ENCODE results near the gene TEX52.

The TEX52 gene

GRCh38 chr12:2801044-2801783 lies 55.6 kb downstream of the TEX52 start:
- Histone ChIP-seq H3K4me3 (ENCODE audit: low read length) (no peak overlapping the region), H3K4me1 (ENCODE audit: control insufficient read depth, insufficient read depth, low read length) (peaks cover 13% of the 10 kb centered on the region), H3K36me3 (ENCODE audit: control insufficient read depth, insufficient read depth, low read length) (peaks cover 25% of the 10 kb centered on the region), H3K27me3 (ENCODE audit: control insufficient read depth, insufficient read depth, low read length) (no peaks in the 10 kb centered on the region), H3K9ac (ENCODE audit: low read length) (no peak overlapping the region), H3K9me3 (ENCODE audit: control insufficient read depth, low read length) (no peaks in the 10 kb centered on the region)

GRCh38 chr12:2800046-2800570 lies 56.7 kb downstream of the TEX52 start:
- H3K4me3 ChIP-seq (ENCODE audit: low read length), result no peak overlapping the region
- peaks cover 13% of the 10 kb centered on the region for H3K4me1 ChIP-seq (ENCODE audit: control insufficient read depth, insufficient read depth, low read length)
- peaks cover 25% of the 10 kb centered on the region for H3K36me3 ChIP-seq (ENCODE audit: control insufficient read depth, insufficient read depth, low read length)
- H3K9me3 ChIP-seq (ENCODE audit: control insufficient read depth, low read length), result no peaks in the 10 kb centered on the region
- H3K9ac ChIP-seq (ENCODE audit: low read length), result no peak overlapping the region
- H3K27me3 ChIP-seq (ENCODE audit: control insufficient read depth, insufficient read depth, low read length), result no peaks in the 10 kb centered on the region
